Body of pancreas (tissue), 4 donors: ENCODE data around the gene ELL. TPM values are rescaled to one million over a fixed set of nuclear protein-coding genes. Genes with fewer than 3 reads are reported as not detected.
A peak's percentile ranks its signal among the peaks of the same experiment; 100 is the strongest.

Experiments used
- ATAC-seq: fragments of 150-250 bp; one replicate; pipeline ENCODE4 v1.9.1; 2016
- DNase-seq, 4 donors: peaks; one replicate each; pipeline ENCODE4 v3.0.0-alpha.2; 2019
- H3K27ac ChIP-seq, 4 donors: fragments of 200-600 bp; sonication (generic); 1 replicate in 3 of 4; 2 replicates in 1 of 4; pipeline versions ENCODE4 v1.5.1 to v1.6.1; 2016 to 2019; ENCODE audit warnings: mild to moderate bottlenecking in 1 of 4, mixed read lengths in 1 of 4, moderate library complexity in 1 of 4
- H3K27me3 ChIP-seq, 2 donors: fragments of 200-600 bp; sonication (generic); one replicate each; pipeline ENCODE4 v1.6.0; 2016; ENCODE audit warnings: mild to moderate bottlenecking in 1 of 2
- H3K36me3 ChIP-seq, 2 donors: fragments of 200-600 bp; sonication (generic); replicated peaks in 1 of 2; 2 replicates each; pipeline ENCODE4 v1.5.1; 2016; ENCODE audit warnings: low read depth in 2 of 2; ENCODE audit not compliant: insufficient read depth in 1 of 2
- H3K4me1 ChIP-seq: fragments of 200-600 bp; sonication (generic); one replicate; pipeline ENCODE4 v1.6.0; 2016
- H3K4me3 ChIP-seq, 2 donors: fragments of 200-600 bp; sonication (generic); 1 replicate in 1 of 2; 2 replicates in 1 of 2; pipeline ENCODE4 v1.5.1; 2016 to 2019
- H3K9me3 ChIP-seq, 3 donors: fragments of 200-600 bp; sonication (generic); 1 replicate in 2 of 3; 2 replicates in 1 of 3; pipeline ENCODE4 v1.5.1; 2016
- CTCF ChIP-seq, 7 experiments: fragments of 450-650 bp in 4 of 7; fragments of 200-600 bp in 3 of 7; sonication (generic) in 3 of 7; IDR thresholded peaks; one replicate each; pipeline ENCODE4 v1.5.1; 2016 to 2019; ENCODE audit warnings: antibody characterized with exemption in 7 of 7
- POLR2A ChIP-seq, 3 donors: fragments of 450-650 bp; IDR thresholded peaks; one replicate each; pipeline ENCODE4 v1.6.1; 2016; ENCODE audit warnings: antibody characterized with exemption in 3 of 3, mild to moderate bottlenecking in 2 of 3
- WGBS, 2 donors: methylation state at CpG; one replicate each; pipeline ENCODE4 v1.1.5; 2017; 5-methylcytosine and 5-hydroxymethylcytosine counted together
- intact Hi-C: fragments of 100-400 bp; cut with DNase I; formaldehyde crosslinking; loops from one replicate; pipeline ENCODE4 v1.15.1; 2023
- total RNA-seq, 2 donors: library from RNA; depleted of rRNA; stranded (reverse); fragments of >200 nt; gene quantifications; one replicate each; pipeline ENCODE4 v1.1.0, GENCODE V29; 2016

The ELL gene
- total RNA-seq, 2 donors from 2014 or later: 12.5 to 14.2 TPM

- intact Hi-C loops: no loop called here
- H3K36me3 ChIP-seq: no peaks in the 10 kb centered on the region
- no peaks in the 10 kb centered on the region for H3K27me3 ChIP-seq
- TF ChIP-seq POLR2A (IDR thresholded peaks at IDR 0.05) (no peak), CTCF (IDR thresholded peaks at IDR 0.05) (no peak)
- DNase-seq (no peak), ATAC-seq (no peak)
- H3K4me1 ChIP-seq: peaks cover 80% of the 10 kb centered on the region
- no peaks in the 10 kb centered on the region for H3K9me3 ChIP-seq
- H3K27ac ChIP-seq: peak overlapping the region in 2 of 4 donors; percentile 10 to 16
- no peak overlapping the region for H3K4me3 ChIP-seq
- 86 to 93% methylated on average over 6 to 7 of the region's 7 CpGs for WGBS, 2 donors
These were observed 22.7 kb downstream of the ELL start for GRCh38 chr19:18499055-18499775.

GRCh38 chr19:18496980-18497256, 25.0 kb downstream of the ELL start:
- Histone ChIP-seq H3K27ac (peak overlapping the region in 3 of 4 donors; percentile 12 to 30 (median 20)), H3K4me1 (peaks cover 81% of the 10 kb centered on the region), H3K36me3 (no peaks in the 10 kb centered on the region), H3K4me3 (no peak overlapping the region), H3K27me3 (no peaks in the 10 kb centered on the region), H3K9me3 (no peaks in the 10 kb centered on the region)
- DNase-seq (no peak), ATAC-seq (no peak)
- intact Hi-C loops: no loop called here
- WGBS, 2 donors: 75 to 89% methylated on average over 4 of the region's 4 CpGs
- TF ChIP-seq POLR2A (IDR thresholded peaks at IDR 0.05) (no peak), CTCF (IDR thresholded peaks at IDR 0.05) (no peak)

- Histone ChIP-seq H3K4me3 (no peak overlapping the region), H3K4me1 (peaks cover 76% of the 10 kb centered on the region), H3K27ac (peak overlapping the region in 3 of 4 donors; percentile 12 to 30 (median 20)), H3K36me3 (no peaks in the 10 kb centered on the region), H3K9me3 (no peaks in the 10 kb centered on the region), H3K27me3 (no peaks in the 10 kb centered on the region)
- intact Hi-C loops: no loop called here
- WGBS, 2 donors: 30 to 45% methylated on average over 9 to 11 of the region's 11 CpGs
- peak; percentile 78 to 93 (median 89) for DNase-seq
- TF ChIP-seq CTCF (IDR thresholded peaks at IDR 0.05): peak in 3 of 7 experiments; percentile 21 to 35 (median 35)
- TF ChIP-seq POLR2A (IDR thresholded peaks at IDR 0.05): no peak
- ATAC-seq: peak; percentile 72
These were observed 25.5 kb downstream of the ELL start for GRCh38 chr19:18496167-18496979.

- TF ChIP-seq CTCF (IDR thresholded peaks at IDR 0.05) (no peak), POLR2A (IDR thresholded peaks at IDR 0.05) (no peak)
- Histone ChIP-seq H3K4me3 (no peak overlapping the region), H3K36me3 (no peaks in the 10 kb centered on the region), H3K9me3 (no peaks in the 10 kb centered on the region), H3K27ac (peak overlapping the region in 1 of 4 donors; percentile 28), H3K4me1 (peaks cover 66% of the 10 kb centered on the region), H3K27me3 (no peaks in the 10 kb centered on the region)
- ATAC-seq (no peak), DNase-seq (no peak)
- intact Hi-C loops: no loop called here
- WGBS, 2 donors: 70 to 94% methylated on average over 3 to 13 of the region's 14 CpGs
These were observed 26.5 kb downstream of the ELL start for GRCh38 chr19:18495204-18495911.
